ENCODE data around the gene EZH2.

Gene EZH2

GRCh38 chr7:148830897-148831692 lies 53.0 kb downstream of the EZH2 start:
- Mint-ChIP-seq H3K9me3 (no peaks in the 10 kb centered on the region), H3K36me3 (ENCODE audit: insufficient read depth) (peaks cover 40% of the 10 kb centered on the region), H3K4me1 (ENCODE audit: low read depth in 2 of 2) (peaks cover 0 to 4% of the 10 kb centered on the region in 2 donors), H3K4me3 (no peak overlapping the region), H3K27me3 (no peaks in the 10 kb centered on the region), H3K27ac (peak overlapping the region in 1 of 2 donors; percentile 6)
- DNase-seq (no peak), ATAC-seq (replicated peaks) (no peak)

DNA sequence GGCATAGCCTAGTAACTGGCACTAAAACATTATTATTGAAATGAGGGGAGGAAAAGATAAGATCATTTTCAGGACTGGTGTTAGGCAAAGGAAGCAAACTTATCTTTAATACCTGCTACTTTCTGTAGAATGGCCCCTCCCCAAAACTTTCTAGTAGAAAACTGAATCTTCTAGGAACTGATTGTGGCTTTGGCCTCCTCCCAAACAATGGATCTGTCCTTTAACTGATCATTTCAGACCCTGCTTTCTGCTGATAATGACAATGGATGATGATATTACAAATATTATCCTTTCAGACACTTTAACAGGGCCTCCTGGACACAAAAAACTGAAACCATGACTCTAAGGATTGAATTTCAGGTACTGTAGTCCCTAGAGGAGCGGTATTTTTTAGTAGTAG lies 55.1 kb downstream of the EZH2 start:
- no peak for DNase-seq
- Mint-ChIP-seq H3K27ac (no peak overlapping the region), H3K4me1 (ENCODE audit: low read depth in 2 of 2) (peaks cover 0 to 3% of the 10 kb centered on the region in 2 donors), H3K27me3 (no peaks in the 10 kb centered on the region), H3K9me3 (no peaks in the 10 kb centered on the region), H3K4me3 (no peak overlapping the region), H3K36me3 (ENCODE audit: insufficient read depth) (peaks cover 46% of the 10 kb centered on the region)
- no peak for ATAC-seq (replicated peaks)

DNA sequence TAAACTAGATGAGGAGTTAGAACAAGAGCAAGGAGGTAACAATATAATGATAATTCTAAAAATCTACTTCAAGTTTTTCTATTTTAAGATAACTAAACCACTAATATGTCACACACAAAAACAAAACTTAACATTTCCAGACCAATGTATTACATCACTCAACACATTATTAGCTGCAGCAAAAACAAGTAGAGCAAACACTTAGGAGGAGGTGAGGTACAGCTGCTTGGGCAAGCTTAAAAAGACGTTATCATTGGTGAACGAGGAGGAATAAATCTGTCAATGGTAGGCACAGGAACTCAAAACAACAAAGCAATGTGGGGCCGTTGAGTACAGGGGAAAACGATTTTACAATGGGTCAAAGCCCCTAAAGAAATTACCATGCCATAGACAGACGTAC lies 58.8 kb downstream of the EZH2 start:
- Mint-ChIP-seq H3K27ac (no peak overlapping the region), H3K36me3 (ENCODE audit: insufficient read depth) (peaks cover 38% of the 10 kb centered on the region), H3K9me3 (no peaks in the 10 kb centered on the region), H3K4me3 (no peak overlapping the region), H3K4me1 (ENCODE audit: low read depth in 2 of 2) (no peaks in the 10 kb centered on the region), H3K27me3 (no peaks in the 10 kb centered on the region)
- no peak for ATAC-seq (replicated peaks)
- no peak for DNase-seq

DNA sequence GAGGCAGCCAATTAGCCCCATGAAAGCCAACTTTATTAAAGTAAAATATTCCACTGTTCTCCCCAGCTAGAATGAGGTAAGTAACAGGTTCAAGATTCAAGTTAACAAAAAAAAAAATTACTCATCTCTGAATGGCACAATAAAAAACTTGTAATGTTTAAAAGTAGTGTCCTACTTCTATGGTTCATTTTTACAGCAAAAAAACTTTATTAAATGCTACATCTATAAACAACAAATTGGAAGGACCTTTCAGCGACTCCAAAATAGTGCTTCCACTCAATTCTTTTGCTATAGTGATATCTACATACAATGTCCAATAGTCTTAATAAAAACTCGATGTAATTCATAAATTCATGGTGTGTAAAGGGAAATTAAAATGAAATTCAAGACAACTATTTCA lies 59.2 kb downstream of the EZH2 start:
- Mint-ChIP-seq H3K27me3 (no peaks in the 10 kb centered on the region), H3K9me3 (no peaks in the 10 kb centered on the region), H3K27ac (no peak overlapping the region), H3K4me3 (no peak overlapping the region), H3K4me1 (ENCODE audit: low read depth in 2 of 2) (no peaks in the 10 kb centered on the region), H3K36me3 (ENCODE audit: insufficient read depth) (peaks cover 35% of the 10 kb centered on the region)
- ATAC-seq (replicated peaks) (no peak), DNase-seq (no peak)

DNA sequence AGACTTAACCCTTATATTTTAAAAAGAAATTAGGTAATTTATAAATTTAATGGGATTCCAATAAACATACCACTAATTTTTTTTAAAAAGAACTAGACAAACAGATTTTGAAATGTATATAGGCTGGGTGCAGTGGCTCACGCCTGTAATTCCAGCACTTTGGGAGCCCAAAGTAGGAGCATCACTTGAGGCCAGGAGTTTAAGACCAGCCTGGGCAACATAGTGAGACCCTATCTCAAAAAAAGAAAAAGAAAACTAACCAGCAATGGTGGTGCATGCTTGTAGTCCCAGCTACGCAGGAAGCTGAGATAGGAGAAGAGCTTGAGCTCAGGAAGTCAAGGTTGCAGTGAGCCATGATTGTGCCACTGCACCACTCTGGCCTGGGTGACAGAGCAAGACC lies 62.7 kb downstream of the EZH2 start:
- Mint-ChIP-seq H3K27me3 (no peaks in the 10 kb centered on the region), H3K27ac (no peak overlapping the region), H3K4me1 (ENCODE audit: low read depth in 2 of 2) (no peaks in the 10 kb centered on the region), H3K4me3 (no peak overlapping the region), H3K36me3 (ENCODE audit: insufficient read depth) (peaks cover 26% of the 10 kb centered on the region), H3K9me3 (no peaks in the 10 kb centered on the region)
- no peak for DNase-seq
- no peak for ATAC-seq (replicated peaks)

- Mint-ChIP-seq H3K4me3 (no peak overlapping the region), H3K4me1 (ENCODE audit: low read depth in 2 of 2) (no peaks in the 10 kb centered on the region), H3K27ac (no peak overlapping the region), H3K36me3 (ENCODE audit: insufficient read depth) (peaks cover 16% of the 10 kb centered on the region), H3K9me3 (no peaks in the 10 kb centered on the region), H3K27me3 (no peaks in the 10 kb centered on the region)
- no peak for ATAC-seq (replicated peaks)
- no peak for DNase-seq
Observed at GRCh38 chr7:148819697-148820360, 64.3 kb downstream of the EZH2 start.

DNA sequence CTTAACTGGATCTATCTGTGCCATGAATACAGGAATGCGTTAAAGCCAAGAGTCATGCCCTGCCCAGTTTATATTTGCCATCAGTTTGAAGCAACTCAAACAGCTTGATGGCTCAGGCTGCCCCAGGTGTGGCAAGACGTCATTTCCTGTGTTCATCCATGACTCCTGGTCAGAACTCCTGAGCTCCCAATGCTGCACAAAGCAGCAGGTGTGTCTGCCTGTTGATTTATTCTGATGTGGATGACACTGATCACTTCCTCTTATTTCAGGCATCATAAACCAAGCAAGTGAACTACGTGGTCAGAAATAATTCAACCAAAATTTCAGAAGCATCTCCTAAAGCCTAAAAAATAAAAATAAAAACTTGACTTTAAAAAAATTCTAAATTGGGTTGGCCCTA lies 68.5 kb downstream of the EZH2 start:
- DNase-seq (no peak), ATAC-seq (replicated peaks) (no peak)
- no peaks in the 10 kb centered on the region for H3K4me1 Mint-ChIP-seq (ENCODE audit: low read depth in 2 of 2)
- H3K27me3 Mint-ChIP-seq = no peaks in the 10 kb centered on the region
- no peaks in the 10 kb centered on the region for H3K9me3 Mint-ChIP-seq
- peaks cover 21% of the 10 kb centered on the region for H3K36me3 Mint-ChIP-seq (ENCODE audit: insufficient read depth)
- H3K27ac Mint-ChIP-seq = no peak overlapping the region
- H3K4me3 Mint-ChIP-seq = no peak overlapping the region

DNA sequence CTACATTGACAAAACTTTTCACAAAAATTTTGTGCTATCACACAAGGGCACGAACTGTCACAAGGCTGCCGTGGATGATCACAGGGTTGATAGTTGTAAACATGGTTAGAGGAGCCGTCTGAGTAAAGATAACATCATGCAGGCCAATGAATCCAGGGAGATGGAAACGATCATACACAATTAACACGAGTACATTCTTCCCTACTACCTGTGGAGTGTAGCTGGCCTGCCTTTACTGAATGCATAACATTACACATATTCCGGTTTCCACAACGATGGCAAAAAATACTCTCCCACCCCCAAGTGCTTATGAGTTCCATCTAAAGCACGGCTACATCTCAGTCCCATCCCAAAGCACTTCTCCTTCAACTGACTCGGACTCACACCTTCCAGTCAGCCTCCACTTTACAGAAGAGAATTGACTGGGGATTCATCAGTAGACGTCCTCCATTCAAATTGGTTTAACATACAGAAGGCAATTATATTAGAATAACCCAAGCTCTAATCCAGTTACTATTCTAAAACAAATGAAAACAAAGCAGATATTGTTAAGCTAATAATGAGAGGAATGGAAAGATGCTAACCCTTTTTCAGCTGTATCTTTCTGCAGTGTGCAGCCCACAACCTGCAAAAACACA lies 69.0 kb downstream of the EZH2 start:
- DNase-seq = no peak
- Mint-ChIP-seq H3K27me3 (no peaks in the 10 kb centered on the region), H3K4me3 (no peak overlapping the region), H3K36me3 (ENCODE audit: insufficient read depth) (peaks cover 27% of the 10 kb centered on the region), H3K9me3 (no peaks in the 10 kb centered on the region), H3K4me1 (ENCODE audit: low read depth in 2 of 2) (no peaks in the 10 kb centered on the region), H3K27ac (peak overlapping the region in 1 of 2 donors; percentile 57)
- ATAC-seq (replicated peaks) = no peak

DNA sequence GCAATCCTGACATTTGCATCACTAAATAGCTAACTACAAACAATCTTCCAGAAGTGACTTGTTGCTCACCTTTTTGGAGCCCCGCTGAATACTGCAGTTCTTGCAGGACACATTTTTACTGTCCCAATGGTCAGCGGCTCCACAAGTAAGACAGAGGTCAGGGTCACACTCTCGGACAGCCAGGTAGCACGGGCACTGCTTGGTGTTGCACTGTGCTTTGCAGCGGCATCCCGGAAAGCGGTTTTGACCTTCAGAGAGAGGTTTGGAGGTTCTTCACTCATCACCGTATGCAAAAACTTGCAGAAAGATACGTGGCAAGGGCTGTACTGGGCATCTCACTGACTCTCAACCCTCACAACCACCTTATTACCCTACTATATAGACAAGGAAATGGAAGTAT lies 70.2 kb downstream of the EZH2 start:
- no peaks in the 10 kb centered on the region for H3K9me3 Mint-ChIP-seq
- no peak for DNase-seq
- H3K36me3 Mint-ChIP-seq (ENCODE audit: insufficient read depth) = peaks cover 33% of the 10 kb centered on the region
- ATAC-seq (replicated peaks) = no peak
- no peaks in the 10 kb centered on the region for H3K4me1 Mint-ChIP-seq (ENCODE audit: low read depth in 2 of 2)
- no peak overlapping the region for H3K27ac Mint-ChIP-seq
- no peak overlapping the region for H3K4me3 Mint-ChIP-seq
- H3K27me3 Mint-ChIP-seq = no peaks in the 10 kb centered on the region

DNA sequence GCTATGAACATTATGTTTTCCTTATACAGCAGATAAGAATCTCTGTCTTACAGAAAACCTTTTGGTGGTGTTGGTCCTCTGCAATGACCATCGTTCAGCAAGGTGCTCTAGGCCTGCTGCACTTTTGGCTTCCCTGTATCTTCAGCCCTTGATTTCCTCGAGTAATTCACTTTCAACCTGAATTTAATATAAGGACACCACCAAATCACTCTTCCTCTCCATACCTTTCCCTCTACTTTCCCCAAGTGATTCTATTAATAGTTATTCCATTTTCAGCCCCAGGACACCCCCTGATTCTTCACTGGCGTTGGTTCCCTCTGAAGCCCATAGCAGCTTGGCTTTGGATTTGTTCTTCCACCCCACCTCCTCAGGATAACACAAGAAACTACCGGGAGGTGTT lies 72.2 kb downstream of the EZH2 start:
- Mint-ChIP-seq H3K36me3 (ENCODE audit: insufficient read depth) (peaks cover 29% of the 10 kb centered on the region), H3K27me3 (no peaks in the 10 kb centered on the region), H3K4me3 (no peak overlapping the region), H3K4me1 (ENCODE audit: low read depth in 2 of 2) (no peaks in the 10 kb centered on the region), H3K9me3 (no peaks in the 10 kb centered on the region), H3K27ac (peak overlapping the region in 1 of 2 donors; percentile 3)
- ATAC-seq (replicated peaks) (no peak), DNase-seq (no peak)

DNA sequence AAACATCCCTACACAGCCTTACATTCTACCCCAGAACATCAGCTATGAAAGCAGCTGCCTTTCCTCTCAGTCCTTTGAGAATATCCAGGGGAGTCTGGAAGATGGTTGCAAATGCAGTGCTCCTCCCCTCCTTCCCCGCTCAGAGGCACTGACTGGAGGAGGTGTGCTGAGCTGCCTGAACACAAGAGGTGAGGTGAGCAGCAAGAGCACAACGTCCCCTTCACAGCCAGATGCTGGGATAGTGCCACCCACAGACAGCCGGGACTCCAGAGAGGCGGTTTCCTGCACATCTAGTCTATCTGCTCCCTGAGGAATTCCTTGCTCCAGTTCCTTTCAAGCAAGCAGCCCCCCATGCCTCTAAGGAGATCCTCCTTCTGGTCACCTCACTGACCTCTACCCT lies 74.2 kb downstream of the EZH2 start:
- Mint-ChIP-seq H3K27me3 (no peaks in the 10 kb centered on the region), H3K27ac (peak overlapping the region in 1 of 2 donors; percentile 36), H3K9me3 (no peaks in the 10 kb centered on the region), H3K36me3 (ENCODE audit: insufficient read depth) (peaks cover 33% of the 10 kb centered on the region), H3K4me3 (no peak overlapping the region), H3K4me1 (ENCODE audit: low read depth in 2 of 2) (no peaks in the 10 kb centered on the region)
- ATAC-seq (replicated peaks) = no peak
- no peak for DNase-seq

DNA sequence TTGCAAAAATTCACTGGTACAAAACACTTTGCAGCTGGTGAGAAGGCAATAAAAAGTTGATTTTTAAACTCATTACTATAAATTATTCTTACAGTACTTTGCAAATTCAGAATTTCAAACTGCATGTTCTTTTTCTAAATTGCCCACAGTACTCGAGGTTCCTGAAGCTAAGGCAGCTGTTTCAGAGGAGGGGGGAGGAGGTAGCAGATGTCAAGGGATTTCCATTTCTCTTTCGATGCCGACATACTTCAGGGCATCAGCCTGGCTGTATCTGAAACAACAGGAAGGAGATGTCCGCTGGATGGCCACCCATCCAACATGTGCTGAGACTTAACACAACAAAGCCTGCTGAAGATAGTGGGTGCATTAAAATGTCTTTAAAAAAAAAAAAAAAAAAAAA lies 76.7 kb downstream of the EZH2 start:
- Mint-ChIP-seq H3K27me3 (no peaks in the 10 kb centered on the region), H3K9me3 (no peaks in the 10 kb centered on the region), H3K27ac (no peak overlapping the region), H3K4me3 (no peak overlapping the region), H3K4me1 (ENCODE audit: low read depth in 2 of 2) (no peaks in the 10 kb centered on the region), H3K36me3 (ENCODE audit: insufficient read depth) (peaks cover 31% of the 10 kb centered on the region)
- DNase-seq (no peak), ATAC-seq (replicated peaks) (no peak)

DNA sequence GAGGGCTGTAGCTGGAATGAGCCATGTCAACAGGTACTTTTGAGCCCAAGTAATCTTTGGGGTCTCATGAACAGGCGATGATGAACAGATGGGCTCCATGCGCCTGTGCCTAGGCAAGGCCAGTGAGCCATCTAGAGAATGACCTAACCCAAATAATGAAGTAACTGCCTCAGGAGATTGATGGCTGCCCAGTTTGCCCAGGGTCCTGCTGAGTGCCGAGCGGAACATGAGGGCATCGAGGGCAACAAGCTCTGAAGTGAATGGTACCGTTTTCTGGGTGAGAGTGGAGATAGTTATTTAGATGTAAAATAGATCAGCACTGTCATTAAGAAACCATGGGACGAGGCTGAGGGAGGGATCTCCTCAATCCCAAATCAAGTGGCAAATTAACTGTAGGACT lies 77.9 kb downstream of the EZH2 start:
- DNase-seq (no peak), ATAC-seq (replicated peaks) (no peak)
- no peaks in the 10 kb centered on the region for H3K9me3 Mint-ChIP-seq
- H3K27me3 Mint-ChIP-seq = no peaks in the 10 kb centered on the region
- H3K27ac Mint-ChIP-seq = peak overlapping the region; percentile 9 to 23
- peaks cover 36% of the 10 kb centered on the region for H3K36me3 Mint-ChIP-seq (ENCODE audit: insufficient read depth)
- H3K4me1 Mint-ChIP-seq (ENCODE audit: low read depth in 2 of 2) = no peaks in the 10 kb centered on the region
- no peak overlapping the region for H3K4me3 Mint-ChIP-seq

Data from effector memory CD8-positive, alpha-beta T cell (primary cell).